ENCODE results near the gene UBR2. TPM values are rescaled to one million over a fixed set of nuclear protein-coding genes. Genes with fewer than 3 reads are reported as not detected.

The UBR2 gene
- 8.8 and 13.9 TPM in 2 replicates for total RNA-seq (2014; rRNA removed; shearing (Covaris generic); ENCODE audit: low replicate concordance)

GRCh38 chr6:42563697-42564505, at the start of gene UBR2:
UBR2 (plus strand) TSS chr6:42564029; CDS start chr6:42564320, 291 bp downstream.
- Histone ChIP-seq H3K4me3 (peak within 1 kb of the TSS; percentile 78), H3K36me3 (no peaks in the 10 kb centered on the region; the same call in none of the 2 replicates), H3K9me3 (no peaks in the 10 kb centered on the region), H3K27me3 (no peaks in the 10 kb centered on the region)
- DNase-seq: peak; percentile 94

- Histone ChIP-seq H3K36me3 (no peaks in the 10 kb centered on the region), H3K27me3 (no peaks in the 10 kb centered on the region)
Observed at GRCh38 chr6:42514745-42515144, 49.1 kb upstream of the UBR2 start.

GRCh38 chr6:42519779-42520178, 44.0 kb upstream of the UBR2 start:
- H3K4me3 ChIP-seq: no peak overlapping the region
- DNase-seq: no peak

More at GRCh38 chr6:42514745-42515144, 49.1 kb upstream of the UBR2 start:
- Histone ChIP-seq H3K4me3 (no peak overlapping the region), H3K9me3 (no peaks in the 10 kb centered on the region)
- no peak for DNase-seq

GRCh38 chr6:42520786-42521607, 42.8 kb upstream of the UBR2 start:
- Histone ChIP-seq H3K9me3 (no peaks in the 10 kb centered on the region), H3K4me3 (no peak overlapping the region), H3K27me3 (no peaks in the 10 kb centered on the region), H3K36me3 (no peaks in the 10 kb centered on the region)
- DNase-seq: no peak

More at GRCh38 chr6:42519779-42520178, 44.0 kb upstream of the UBR2 start:
- no peaks in the 10 kb centered on the region for H3K9me3 ChIP-seq
- H3K36me3 ChIP-seq: no peaks in the 10 kb centered on the region
- no peaks in the 10 kb centered on the region for H3K27me3 ChIP-seq

GRCh38 chr6:42522036-42522435, 41.8 kb upstream of the UBR2 start:
- H3K9me3 ChIP-seq: no peaks in the 10 kb centered on the region
- no peak for DNase-seq
- no peaks in the 10 kb centered on the region for H3K27me3 ChIP-seq

GRCh38 chr6:42522942-42523814, 40.7 kb upstream of the UBR2 start:
- Histone ChIP-seq H3K4me3 (no peak overlapping the region), H3K27me3 (no peaks in the 10 kb centered on the region), H3K9me3 (no peaks in the 10 kb centered on the region), H3K36me3 (no peaks in the 10 kb centered on the region)
- DNase-seq: peak; percentile 19

More at GRCh38 chr6:42522036-42522435, 41.8 kb upstream of the UBR2 start:
- no peak overlapping the region for H3K4me3 ChIP-seq
- H3K36me3 ChIP-seq: no peaks in the 10 kb centered on the region

GRCh38 chr6:42525206-42525605, 38.6 kb upstream of the UBR2 start:
- no peak for DNase-seq
- H3K27me3 ChIP-seq: no peaks in the 10 kb centered on the region
- H3K4me3 ChIP-seq: no peak overlapping the region
- no peaks in the 10 kb centered on the region for H3K36me3 ChIP-seq
- no peaks in the 10 kb centered on the region for H3K9me3 ChIP-seq

- Histone ChIP-seq H3K27me3 (no peaks in the 10 kb centered on the region), H3K4me3 (no peak overlapping the region), H3K36me3 (no peaks in the 10 kb centered on the region), H3K9me3 (no peaks in the 10 kb centered on the region)
- DNase-seq: no peak
Observed at GRCh38 chr6:42526616-42527015, 37.2 kb upstream of the UBR2 start.

- H3K27me3 ChIP-seq: no peaks in the 10 kb centered on the region
- DNase-seq: no peak
- no peaks in the 10 kb centered on the region for H3K9me3 ChIP-seq
- no peaks in the 10 kb centered on the region for H3K36me3 ChIP-seq
- H3K4me3 ChIP-seq: no peak overlapping the region
Observed at GRCh38 chr6:42527204-42527603, 36.6 kb upstream of the UBR2 start.

GRCh38 chr6:42530296-42530695, 33.5 kb upstream of the UBR2 start:
- no peaks in the 10 kb centered on the region for H3K36me3 ChIP-seq
- H3K4me3 ChIP-seq: no peak overlapping the region
- DNase-seq: no peak
- no peaks in the 10 kb centered on the region for H3K9me3 ChIP-seq
- no peaks in the 10 kb centered on the region for H3K27me3 ChIP-seq

- Histone ChIP-seq H3K36me3 (no peaks in the 10 kb centered on the region), H3K27me3 (no peaks in the 10 kb centered on the region), H3K9me3 (no peaks in the 10 kb centered on the region), H3K4me3 (no peak overlapping the region)
- DNase-seq: no peak
Observed at GRCh38 chr6:42530751-42531150, 33.1 kb upstream of the UBR2 start.

GRCh38 chr6:42532038-42532669, 31.7 kb upstream of the UBR2 start:
- DNase-seq: peak; percentile 14
- no peaks in the 10 kb centered on the region for H3K36me3 ChIP-seq
- no peak overlapping the region for H3K4me3 ChIP-seq
- no peaks in the 10 kb centered on the region for H3K9me3 ChIP-seq
- H3K27me3 ChIP-seq: no peaks in the 10 kb centered on the region

GRCh38 chr6:42533794-42534193, 30.0 kb upstream of the UBR2 start:
- Histone ChIP-seq H3K36me3 (no peaks in the 10 kb centered on the region), H3K9me3 (no peaks in the 10 kb centered on the region), H3K27me3 (no peaks in the 10 kb centered on the region), H3K4me3 (no peak overlapping the region)
- DNase-seq: no peak

- Histone ChIP-seq H3K27me3 (no peaks in the 10 kb centered on the region), H3K4me3 (no peak overlapping the region), H3K9me3 (no peaks in the 10 kb centered on the region), H3K36me3 (no peaks in the 10 kb centered on the region)
- DNase-seq: no peak
Observed at GRCh38 chr6:42537536-42537935, 26.3 kb upstream of the UBR2 start.

GRCh38 chr6:42539135-42539534, 24.7 kb upstream of the UBR2 start:
- Histone ChIP-seq H3K4me3 (no peak overlapping the region), H3K27me3 (no peaks in the 10 kb centered on the region), H3K9me3 (no peaks in the 10 kb centered on the region), H3K36me3 (no peaks in the 10 kb centered on the region)
- no peak for DNase-seq

- Histone ChIP-seq H3K27me3 (no peaks in the 10 kb centered on the region), H3K36me3 (no peaks in the 10 kb centered on the region), H3K9me3 (no peaks in the 10 kb centered on the region), H3K4me3 (no peak overlapping the region)
- DNase-seq: no peak
Observed at GRCh38 chr6:42545226-42545773, 18.5 kb upstream of the UBR2 start.
